ENCODE results near the gene B3GALT4. TPM values are rescaled to one million over a fixed set of nuclear protein-coding genes. Genes with fewer than 3 reads are reported as not detected.
A peak's percentile ranks its signal among the peaks of the same experiment; 100 is the strongest.

B3GALT4 gene
- total and polyA plus RNA-seq, 2 of the 13 experiments (the other 11 are each of a cell fraction or from before 2014, with no cell fraction given): 0.04 to 0.27 TPM

DNA sequence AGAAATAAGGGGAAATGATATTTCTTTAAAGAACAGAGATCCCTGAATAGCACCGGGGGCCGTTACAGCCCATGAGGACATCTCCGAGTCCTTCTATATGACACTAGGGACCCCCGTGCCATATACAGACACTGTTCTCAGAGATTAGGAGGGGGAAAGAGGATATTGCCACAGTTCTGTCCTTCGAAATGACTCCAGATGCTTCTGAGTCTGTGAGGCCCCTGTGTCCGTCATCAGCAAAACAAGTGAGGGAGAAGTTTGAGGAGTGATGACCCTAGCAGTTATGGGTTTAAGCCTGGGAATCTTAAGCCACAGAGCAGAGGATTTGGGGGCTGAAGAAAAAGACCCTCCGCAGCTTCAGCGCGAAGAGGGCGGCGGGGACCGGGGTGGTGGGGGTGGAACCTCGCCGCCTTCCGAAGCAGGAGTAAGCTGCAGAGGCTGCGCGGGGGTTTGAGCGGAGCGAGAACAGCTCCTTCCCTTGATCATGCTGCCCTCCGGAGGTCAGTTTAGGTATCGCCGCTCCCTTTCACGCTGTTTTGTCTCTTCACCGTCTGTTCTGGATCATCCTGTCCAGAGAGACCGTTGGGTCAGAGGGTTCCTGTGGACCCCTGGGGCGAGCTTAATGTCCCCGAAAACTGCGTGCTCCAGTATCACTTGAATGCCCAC lies 28.8 kb upstream of the B3GALT4 start (continued):
- TF ChIP-seq DRAP1 (CRISPR knock-in tag; IDR thresholded peaks at IDR 0.05) (peak; percentile 62; the same call in 1 of the 2 replicates), CCDC6 (CRISPR knock-in tag; IDR thresholded peaks at IDR 0.05) (0 out of 2 replicates have a peak, but pooled peaks have one; percentile 6), SIN3A (IDR thresholded peaks at IDR 0.05; ENCODE audit: borderline replicate concordance, low read depth, low read length) (no peak; the same call in 1 of the 2 replicates), ZKSCAN1 (IDR thresholded peaks at IDR 0.05; ENCODE audit: low read length) (no peak), HNRNPK (IDR thresholded peaks at IDR 0.05; ENCODE audit: low read depth, low read length, poor library complexity, severe bottlenecking) (no peak), ZNF354B (CRISPR knock-in tag; IDR thresholded peaks at IDR 0.05) (no peak), POLR2A (IDR thresholded peaks at IDR 0.05; ENCODE audit: insufficient read depth in 1 of 2, low read depth in 2 of 2, low read length in 2 of 2) (peak in 1 of 2 experiments; percentile 34; a peak in 1 of 4 replicates), ZNF546 (CRISPR knock-in tag; conservative IDR thresholded peaks at IDR 0.05) (no peak), ZNF781 (CRISPR knock-in tag; IDR thresholded peaks at IDR 0.05; ENCODE audit: borderline replicate concordance, not compliant biosample characterization) (no peak), ZFP82 (CRISPR knock-in tag; IDR thresholded peaks at IDR 0.05; ENCODE audit: borderline replicate concordance) (no peak), ZBTB1 (CRISPR knock-in tag; IDR thresholded peaks at IDR 0.05; ENCODE audit: borderline replicate concordance) (no peak), DPF2 (CRISPR knock-in tag; IDR thresholded peaks at IDR 0.05; ENCODE audit: borderline replicate concordance, low read depth) (no peak), GLI4 (CRISPR knock-in tag; IDR thresholded peaks at IDR 0.05; ENCODE audit: borderline replicate concordance) (no peak), ZNF629 (CRISPR knock-in tag; conservative IDR thresholded peaks at IDR 0.05) (no peak), HOXA3 (CRISPR knock-in tag; IDR thresholded peaks at IDR 0.05) (peak; percentile 46; the same call in 1 of the 2 replicates), PAXIP1 (CRISPR knock-in tag; conservative IDR thresholded peaks at IDR 0.05) (no peak), RELA (CRISPR knock-in tag; IDR thresholded peaks at IDR 0.05) (0 out of 2 replicates have a peak, but pooled peaks have one; percentile 65), ZBTB21 (CRISPR knock-in tag; IDR thresholded peaks at IDR 0.05) (no peak), ZNF788 (CRISPR knock-in tag; IDR thresholded peaks at IDR 0.05; ENCODE audit: borderline replicate concordance) (no peak), ZMYM2 (CRISPR knock-in tag; IDR thresholded peaks at IDR 0.05) (no peak), MTA1 (CRISPR knock-in tag; IDR thresholded peaks at IDR 0.05; ENCODE audit: borderline replicate concordance) (no peak), NCOA1 (CRISPR knock-in tag; IDR thresholded peaks at IDR 0.05) (no peak), ZNF207 (IDR thresholded peaks at IDR 0.05; ENCODE audit: borderline replicate concordance) (no peak)
- TF ChIP-seq, protein P1, sequence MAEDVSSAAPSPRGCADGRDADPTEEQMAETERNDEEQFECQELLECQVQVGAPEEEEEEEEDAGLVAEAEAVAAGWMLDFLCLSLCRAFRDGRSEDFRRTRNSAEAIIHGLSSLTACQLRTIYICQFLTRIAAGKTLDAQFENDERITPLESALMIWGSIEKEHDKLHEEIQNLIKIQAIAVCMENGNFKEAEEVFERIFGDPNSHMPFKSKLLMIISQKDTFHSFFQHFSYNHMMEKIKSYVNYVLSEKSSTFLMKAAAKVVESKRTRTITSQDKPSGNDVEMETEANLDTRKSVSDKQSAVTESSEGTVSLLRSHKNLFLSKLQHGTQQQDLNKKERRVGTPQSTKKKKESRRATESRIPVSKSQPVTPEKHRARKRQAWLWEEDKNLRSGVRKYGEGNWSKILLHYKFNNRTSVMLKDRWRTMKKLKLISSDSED (CRISPR knock-in tag; IDR thresholded peaks at IDR 0.05): no peak
